ENCODE data around the gene ALDH1A2. TPM values are rescaled to one million over a fixed set of nuclear protein-coding genes. Genes with fewer than 3 reads are reported as not detected.

Gene ALDH1A2
- total RNA-seq, 1 experiment from 2014 or later = 4.0 TPM

DNA sequence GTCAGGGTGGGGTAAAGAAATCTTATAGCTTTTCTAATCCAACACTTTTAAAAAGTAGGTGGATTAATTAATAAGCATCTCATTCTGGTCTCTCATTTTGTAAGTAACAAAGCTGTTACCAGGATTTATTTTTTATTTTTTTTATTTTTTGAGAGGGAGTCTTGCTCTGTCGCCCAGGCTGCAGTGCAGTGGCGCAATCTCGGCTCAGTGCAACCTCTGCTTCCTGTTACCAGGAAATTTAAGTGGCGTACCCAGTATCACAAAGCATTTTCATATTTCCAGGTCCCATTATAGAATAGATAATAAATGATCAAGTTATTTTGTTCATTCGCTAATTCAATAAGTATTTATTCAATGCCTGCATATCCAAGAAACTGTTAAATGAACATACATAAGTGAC lies 13.2 kb downstream of the ALDH1A2 start:
- Histone ChIP-seq H3K4me3 (no peak overlapping the region), H3K36me3 (ENCODE audit: low read depth) (no peaks in the 10 kb centered on the region), H3K4me2 (no peak overlapping the region), H3K79me2 (ENCODE audit: low read depth) (no peaks in the 10 kb centered on the region), H3K27ac (no peak overlapping the region), H3K4me1 (replicated peaks; ENCODE audit: insufficient read depth) (no peaks in the 10 kb centered on the region), H3K9me2 (ENCODE audit: insufficient read depth) (no peaks in the 10 kb centered on the region), H3K27me3 (ENCODE audit: insufficient read depth, low read depth) (no peaks in the 10 kb centered on the region), H2AFZ (no peak overlapping the region), H3F3A (ENCODE audit: insufficient read depth, low read depth) (no peaks in the 10 kb centered on the region), H4K20me1 (ENCODE audit: insufficient read depth) (no peaks in the 10 kb centered on the region), H3K9me3 (ENCODE audit: insufficient read depth, low read depth) (no peaks in the 10 kb centered on the region)
- no peak for TF ChIP-seq EZH2 (IDR thresholded peaks at IDR 0.05; ENCODE audit: low read depth)
- TF ChIP-seq, protein P1, sequence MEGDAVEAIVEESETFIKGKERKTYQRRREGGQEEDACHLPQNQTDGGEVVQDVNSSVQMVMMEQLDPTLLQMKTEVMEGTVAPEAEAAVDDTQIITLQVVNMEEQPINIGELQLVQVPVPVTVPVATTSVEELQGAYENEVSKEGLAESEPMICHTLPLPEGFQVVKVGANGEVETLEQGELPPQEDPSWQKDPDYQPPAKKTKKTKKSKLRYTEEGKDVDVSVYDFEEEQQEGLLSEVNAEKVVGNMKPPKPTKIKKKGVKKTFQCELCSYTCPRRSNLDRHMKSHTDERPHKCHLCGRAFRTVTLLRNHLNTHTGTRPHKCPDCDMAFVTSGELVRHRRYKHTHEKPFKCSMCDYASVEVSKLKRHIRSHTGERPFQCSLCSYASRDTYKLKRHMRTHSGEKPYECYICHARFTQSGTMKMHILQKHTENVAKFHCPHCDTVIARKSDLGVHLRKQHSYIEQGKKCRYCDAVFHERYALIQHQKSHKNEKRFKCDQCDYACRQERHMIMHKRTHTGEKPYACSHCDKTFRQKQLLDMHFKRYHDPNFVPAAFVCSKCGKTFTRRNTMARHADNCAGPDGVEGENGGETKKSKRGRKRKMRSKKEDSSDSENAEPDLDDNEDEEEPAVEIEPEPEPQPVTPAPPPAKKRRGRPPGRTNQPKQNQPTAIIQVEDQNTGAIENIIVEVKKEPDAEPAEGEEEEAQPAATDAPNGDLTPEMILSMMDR (conservative IDR thresholded peaks at IDR 0.05) = no peak
- CTCF ChIA-PET = no interaction called here
- POLR2A ChIA-PET (ENCODE audit: unreplicated experiment) = interaction anchor here (0.6 kb wide), 1 partner anchor 1129 kb away, joined by 17 read pairs; no protein-coding TSS in a partner anchor
- no peak for DNase-seq
- BruUV-seq (replicated peaks) = no TSS peak
- intact Hi-C loops (cut with micrococcal nuclease; ENCODE audit: unreplicated experiment) = no loop called here

DNA sequence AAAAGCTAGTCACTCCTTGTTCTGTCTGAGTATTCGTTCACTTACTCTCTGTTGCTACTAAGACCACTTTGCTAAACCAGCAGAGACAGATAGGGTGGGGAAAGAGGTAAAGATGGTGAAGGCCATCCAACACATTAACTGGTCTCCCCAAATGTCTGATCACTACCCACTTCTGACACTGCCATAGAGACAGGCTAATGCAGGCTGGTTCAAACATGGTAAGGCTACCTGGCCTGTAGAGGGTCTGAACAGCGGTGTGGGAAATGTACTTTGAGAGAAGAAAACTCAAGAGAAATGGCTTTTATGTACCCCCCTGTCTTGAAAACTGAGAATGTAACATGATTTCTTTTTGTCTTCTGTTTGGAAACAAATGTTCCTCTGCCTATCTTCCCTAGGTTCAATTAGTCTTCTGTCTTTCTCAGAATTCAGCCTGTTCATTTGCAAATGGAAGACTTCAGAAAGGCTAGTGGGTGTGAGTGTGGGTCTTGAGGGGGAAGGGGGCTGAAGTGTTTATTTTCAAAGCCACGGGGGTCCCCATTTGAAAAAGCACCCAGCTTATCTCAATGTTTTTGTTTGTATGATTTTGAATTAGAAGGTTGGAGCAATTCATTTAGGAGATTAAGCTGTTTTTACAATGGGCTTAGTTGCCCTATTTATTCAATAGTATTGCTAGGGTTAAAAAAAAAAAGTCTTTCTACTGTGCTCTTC lies 15.8 kb downstream of the ALDH1A2 start:
- BruUV-seq (replicated peaks) = no TSS peak
- ChIA-PET POLR2A (ENCODE audit: unreplicated experiment) (no interaction called here), CTCF (no interaction called here)
- H4K20me1 ChIP-seq (ENCODE audit: insufficient read depth) = no peaks in the 10 kb centered on the region
- H3K4me2 ChIP-seq = no peak overlapping the region
- no peak for DNase-seq
- H3K27me3 ChIP-seq (ENCODE audit: insufficient read depth, low read depth) = no peaks in the 10 kb centered on the region
- no peaks in the 10 kb centered on the region for H3K9me2 ChIP-seq (ENCODE audit: insufficient read depth)
- H3K36me3 ChIP-seq (ENCODE audit: low read depth) = no peaks in the 10 kb centered on the region
- no peaks in the 10 kb centered on the region for H3K4me1 ChIP-seq (replicated peaks; ENCODE audit: insufficient read depth)
- no peaks in the 10 kb centered on the region for H3K9me3 ChIP-seq (ENCODE audit: insufficient read depth, low read depth)
- H3K79me2 ChIP-seq (ENCODE audit: low read depth) = no peaks in the 10 kb centered on the region
- no peak overlapping the region for H3K4me3 ChIP-seq
- no peak for TF ChIP-seq EZH2 (IDR thresholded peaks at IDR 0.05; ENCODE audit: low read depth)
- H3F3A ChIP-seq (ENCODE audit: insufficient read depth, low read depth) = no peaks in the 10 kb centered on the region
- intact Hi-C loops (cut with micrococcal nuclease; ENCODE audit: unreplicated experiment) = no loop called here
- no peak overlapping the region for H2AFZ ChIP-seq
- no peak overlapping the region for H3K27ac ChIP-seq

DNA sequence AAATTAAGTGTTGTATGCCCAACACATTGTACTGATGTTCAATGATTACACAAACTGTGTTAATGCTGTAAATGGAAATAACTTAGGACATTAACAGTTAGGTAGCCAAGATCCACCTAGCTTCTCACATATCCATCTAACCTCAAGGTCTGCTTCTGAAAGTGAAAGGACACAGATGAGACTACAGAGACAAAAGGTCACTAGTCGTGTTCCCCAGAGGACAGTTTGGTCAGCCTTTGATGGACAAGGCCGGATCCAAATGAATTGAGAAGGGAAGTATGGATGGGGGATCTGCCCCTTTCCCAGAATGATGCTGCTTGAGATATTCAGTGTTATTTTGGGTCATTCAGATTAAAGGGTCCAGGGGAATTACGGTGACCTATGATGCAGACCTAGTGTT lies 17.2 kb downstream of the ALDH1A2 start:
- ChIA-PET CTCF (no interaction called here), POLR2A (ENCODE audit: unreplicated experiment) (no interaction called here)
- Histone ChIP-seq H3K27ac (no peak overlapping the region), H3K79me2 (ENCODE audit: low read depth) (no peaks in the 10 kb centered on the region), H3K36me3 (ENCODE audit: low read depth) (no peaks in the 10 kb centered on the region), H3K4me3 (no peak overlapping the region), H3K4me2 (no peak overlapping the region), H3F3A (ENCODE audit: insufficient read depth, low read depth) (no peaks in the 10 kb centered on the region), H3K9me3 (ENCODE audit: insufficient read depth, low read depth) (no peaks in the 10 kb centered on the region), H3K4me1 (replicated peaks; ENCODE audit: insufficient read depth) (no peaks in the 10 kb centered on the region), H3K27me3 (ENCODE audit: insufficient read depth, low read depth) (no peaks in the 10 kb centered on the region), H3K9me2 (ENCODE audit: insufficient read depth) (no peaks in the 10 kb centered on the region), H4K20me1 (ENCODE audit: insufficient read depth) (no peaks in the 10 kb centered on the region), H2AFZ (no peak overlapping the region)
- TF ChIP-seq, protein P1 (conservative IDR thresholded peaks at IDR 0.05) = no peak
- TF ChIP-seq EZH2 (IDR thresholded peaks at IDR 0.05; ENCODE audit: low read depth) = no peak
- no peak for DNase-seq
- intact Hi-C loops (cut with micrococcal nuclease; ENCODE audit: unreplicated experiment) = no loop called here
- BruUV-seq (replicated peaks) = no TSS peak

DNA sequence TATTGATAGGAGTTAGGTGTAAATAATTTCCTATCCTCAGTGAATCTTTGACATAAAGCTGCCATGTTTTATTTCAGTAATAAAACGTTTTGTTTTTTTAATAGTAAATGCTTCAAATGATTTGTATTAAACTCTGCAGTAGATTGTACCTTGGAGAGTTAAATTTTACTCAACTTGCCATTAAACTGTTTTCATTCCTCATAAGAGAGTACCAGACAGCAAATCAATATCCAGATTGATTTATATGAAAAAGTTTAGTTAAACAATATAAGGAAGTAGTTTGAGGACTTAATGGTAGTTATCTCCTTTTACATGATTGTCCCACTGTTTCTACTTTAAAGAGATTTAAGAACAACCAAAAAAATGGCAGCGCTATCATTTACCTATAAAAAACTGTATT lies 18.4 kb downstream of the ALDH1A2 start:
- H3K9me3 ChIP-seq (ENCODE audit: insufficient read depth, low read depth) = no peaks in the 10 kb centered on the region
- no peak overlapping the region for H3K4me2 ChIP-seq
- no peaks in the 10 kb centered on the region for H3K36me3 ChIP-seq (ENCODE audit: low read depth)
- no peaks in the 10 kb centered on the region for H4K20me1 ChIP-seq (ENCODE audit: insufficient read depth)
- no peaks in the 10 kb centered on the region for H3K79me2 ChIP-seq (ENCODE audit: low read depth)
- no peaks in the 10 kb centered on the region for H3K4me1 ChIP-seq (replicated peaks; ENCODE audit: insufficient read depth)
- no peak overlapping the region for H3K27ac ChIP-seq
- no peak for DNase-seq
- POLR2A ChIA-PET (ENCODE audit: unreplicated experiment) = no interaction called here
- intact Hi-C loops (cut with micrococcal nuclease; ENCODE audit: unreplicated experiment) = no loop called here
- H3K9me2 ChIP-seq (ENCODE audit: insufficient read depth) = no peaks in the 10 kb centered on the region
- no TSS peak for BruUV-seq (replicated peaks)
- CTCF ChIA-PET = no interaction called here
- no peaks in the 10 kb centered on the region for H3K27me3 ChIP-seq (ENCODE audit: insufficient read depth, low read depth)
- H3F3A ChIP-seq (ENCODE audit: insufficient read depth, low read depth) = no peaks in the 10 kb centered on the region
- H3K4me3 ChIP-seq = no peak overlapping the region
- no peak overlapping the region for H2AFZ ChIP-seq
- no peak for TF ChIP-seq EZH2 (IDR thresholded peaks at IDR 0.05; ENCODE audit: low read depth)
- TF ChIP-seq, protein P1 (conservative IDR thresholded peaks at IDR 0.05) = no peak
